HG03558 (cell line): ENCODE results near the gene ADARB2.
"Not testable (repeated sequence)": the region's sequence is repeated elsewhere in the genome, so short reads cannot be mapped to it uniquely, and the experiment has no call there.

Experiments used
- ATAC-seq: cut with Tn5 transposase; IDR thresholded peaks from one replicate; pipeline ENCODE4 v1.9.1; 2021; ENCODE audit warnings: moderate number of reproducible peaks; ENCODE audit not compliant: unreplicated experiment; ENCODE audit errors: extremely low read depth

ADARB2 gene

GRCh38 chr10:1175956-1176565 is 561.3 kb downstream of the ADARB2 start:
- ATAC-seq, result no peak

DNA sequence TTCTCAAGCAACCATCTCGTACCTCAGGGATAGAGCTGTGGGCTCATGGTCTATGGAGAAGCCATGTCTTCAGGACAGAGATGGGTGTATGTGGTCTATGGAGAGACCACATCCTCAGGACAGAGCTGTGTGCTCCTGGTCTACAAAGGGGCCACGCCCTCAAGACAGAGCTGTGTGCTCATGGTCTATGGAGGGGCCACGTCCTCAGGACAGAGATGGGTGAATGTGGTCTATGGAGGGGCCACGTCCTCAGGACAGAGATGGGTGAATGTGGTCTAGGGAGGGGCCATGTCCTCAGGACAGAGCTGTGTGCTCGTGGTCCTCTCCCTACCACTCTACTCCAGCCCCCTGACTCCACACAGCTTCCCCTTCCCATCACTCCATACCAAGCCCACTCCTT is 563.3 kb downstream of the ADARB2 start:
- ATAC-seq, result no peak

DNA sequence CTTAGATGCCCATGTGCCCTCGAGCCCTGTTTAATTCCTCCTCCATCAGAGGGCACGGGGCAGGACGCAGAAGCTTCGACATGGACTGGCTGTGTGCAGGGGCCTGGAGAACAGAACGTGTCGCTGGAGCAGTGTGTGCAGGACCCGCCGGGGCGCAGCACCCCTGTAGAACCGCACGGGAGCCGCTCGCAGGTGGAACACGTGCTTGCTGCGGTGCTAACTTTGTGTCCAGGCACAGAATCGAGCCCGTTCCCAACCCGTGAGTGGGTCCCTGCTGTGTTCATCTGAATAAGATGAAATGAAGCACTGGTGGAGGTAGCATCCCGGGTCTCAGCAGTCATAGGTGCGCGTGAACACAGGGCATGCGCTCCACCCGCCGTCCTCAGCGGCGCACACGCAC is 564.2 kb downstream of the ADARB2 start:
- ATAC-seq, result no peak

DNA sequence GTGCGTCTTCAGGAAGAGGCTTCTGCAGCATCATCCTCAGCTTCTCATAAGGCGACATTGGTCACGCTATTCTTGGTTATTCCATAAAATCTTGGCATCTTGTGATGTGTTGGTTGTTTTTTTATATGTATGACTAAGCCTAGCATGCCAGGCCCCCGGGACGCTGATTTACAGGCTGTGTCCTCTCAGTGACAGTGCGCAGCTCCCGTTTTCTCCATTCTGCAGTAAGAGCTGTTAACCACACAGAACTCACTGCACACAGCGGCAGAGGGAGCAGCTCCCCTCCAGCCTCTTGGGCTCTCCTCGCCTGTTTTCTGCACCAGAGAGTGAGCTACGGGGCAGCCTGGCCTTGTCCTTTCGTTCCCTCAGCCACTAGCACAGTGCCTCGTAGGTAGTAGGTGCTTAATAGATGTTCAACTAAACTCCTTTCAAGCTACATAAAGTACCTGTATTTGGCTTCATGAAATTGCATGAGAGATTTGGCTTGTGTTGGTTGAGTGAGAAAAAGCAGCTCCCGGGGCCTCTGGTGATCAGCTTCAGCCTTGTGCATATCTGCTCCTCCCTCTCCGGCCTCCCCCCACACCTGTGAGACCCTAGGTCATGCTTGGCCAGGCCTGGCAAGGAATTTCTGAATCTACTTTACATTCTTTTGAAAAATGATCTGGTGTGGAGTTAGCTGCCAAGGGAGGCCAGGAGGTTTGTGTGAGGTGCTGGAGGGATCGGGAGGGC is 564.9 kb downstream of the ADARB2 start:
- ATAC-seq, result no peak

GRCh38 chr10:1171586-1171985 is 565.7 kb downstream of the ADARB2 start:
- ATAC-seq, result no peak

DNA sequence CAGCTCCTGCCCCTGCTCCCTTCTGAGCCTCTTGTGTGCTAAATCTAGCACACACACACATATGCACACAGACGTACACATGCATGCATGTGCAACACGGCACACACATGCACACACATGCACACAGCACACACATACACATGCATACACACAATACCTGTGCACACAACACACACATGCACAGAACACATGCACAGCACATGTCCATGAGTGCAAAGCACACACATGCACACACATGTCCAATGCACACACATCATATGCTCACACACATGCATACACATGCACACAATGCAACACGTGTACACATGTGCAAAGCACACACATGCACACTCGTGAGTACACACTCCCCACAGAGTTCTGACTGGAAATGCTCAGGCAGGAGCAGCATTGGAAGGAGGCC is 566.1 kb downstream of the ADARB2 start:
- no peak for ATAC-seq

DNA sequence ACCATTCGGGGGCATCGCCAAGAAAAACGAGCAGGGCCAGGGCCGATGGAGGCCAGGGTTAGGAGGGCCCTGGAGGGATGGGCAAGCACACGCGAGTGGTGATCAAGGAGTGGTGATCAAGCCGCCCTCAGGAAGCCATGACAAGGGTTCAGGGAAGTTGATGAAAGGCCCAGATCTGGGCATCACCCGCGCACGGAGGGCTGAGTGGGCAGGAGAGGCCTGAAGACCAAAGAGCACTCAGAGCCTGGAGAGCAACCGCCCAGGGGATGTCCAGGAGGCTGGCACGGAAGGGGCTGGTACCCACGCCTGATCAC is 566.5 kb downstream of the ADARB2 start:
- no peak for ATAC-seq

- ATAC-seq, result no peak
Measured at GRCh38 chr10:1169981-1170866, 567.1 kb downstream of the ADARB2 start.

DNA sequence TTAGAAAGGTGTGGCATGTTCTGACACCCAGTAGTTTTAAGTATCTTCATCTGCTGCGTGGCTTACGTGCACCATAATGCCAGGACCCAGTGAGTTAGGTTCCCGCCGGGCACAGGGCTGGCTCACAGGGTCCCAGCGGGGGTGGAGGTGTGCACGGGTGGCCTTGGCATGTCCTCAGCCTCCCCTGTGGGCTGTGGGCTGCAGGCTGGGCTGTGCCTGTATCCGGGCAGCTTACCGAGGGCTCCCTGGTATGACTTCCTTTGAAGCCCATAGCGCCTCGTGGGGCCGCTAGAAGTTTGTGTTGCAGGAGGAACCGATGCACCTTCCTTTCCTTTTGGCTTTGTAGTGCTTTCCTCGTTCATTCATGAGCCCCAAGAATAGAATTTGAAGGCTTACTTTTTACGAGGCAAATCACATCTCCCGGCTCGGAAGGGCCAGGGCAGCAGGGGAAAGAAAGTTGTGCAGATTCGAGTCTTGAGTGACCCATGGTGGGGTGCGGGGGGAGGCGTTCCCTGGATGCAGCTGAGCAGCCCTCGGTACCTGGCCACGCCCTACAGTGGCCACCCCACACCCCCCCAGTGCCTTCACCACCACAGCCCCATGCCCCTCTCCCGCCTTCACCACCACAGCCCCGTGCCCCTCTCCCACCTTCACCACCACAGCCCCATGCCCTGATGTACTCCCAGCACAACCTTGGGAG is 568.0 kb downstream of the ADARB2 start:
- ATAC-seq, result no peak

GRCh38 chr10:1168763-1169162 is 568.6 kb downstream of the ADARB2 start:
- ATAC-seq, result no peak

GRCh38 chr10:1166828-1167275 is 570.5 kb downstream of the ADARB2 start:
- no peak for ATAC-seq

DNA sequence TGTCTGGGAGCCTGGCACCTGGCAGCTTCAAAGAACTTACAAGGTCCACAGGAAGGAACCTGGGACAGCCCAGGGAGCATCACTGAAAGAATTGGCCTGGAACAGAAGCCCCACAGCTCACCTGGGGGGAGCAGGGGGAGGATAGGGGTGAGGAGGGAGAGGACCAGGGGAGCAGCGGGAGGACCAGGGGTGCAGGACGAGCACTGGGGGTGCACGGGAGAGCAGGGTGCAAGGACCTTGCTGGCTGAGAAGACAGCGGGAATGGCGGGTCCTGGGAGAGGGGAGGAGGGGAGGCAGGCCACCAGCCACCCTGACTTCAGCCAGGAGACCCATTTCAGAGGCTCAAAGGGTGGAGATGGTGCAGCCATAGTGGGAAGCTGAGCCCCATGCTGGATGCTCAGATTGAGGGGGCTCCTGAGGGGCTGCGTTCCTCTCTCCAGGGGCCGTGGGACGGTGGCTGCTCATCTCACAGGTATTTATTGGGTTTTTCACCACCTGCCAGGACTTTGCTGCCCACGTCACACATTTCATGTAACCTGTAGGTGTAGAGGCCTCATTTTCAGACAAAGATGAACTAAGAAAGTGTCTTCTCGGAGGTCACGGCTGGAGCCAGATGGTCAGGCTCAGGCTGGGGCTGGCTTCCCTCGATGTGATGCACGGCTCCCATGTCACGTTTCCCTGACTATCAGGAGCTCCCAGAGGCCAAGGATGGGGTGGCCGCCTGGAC is 571.1 kb downstream of the ADARB2 start:
- no peak for ATAC-seq

- no peak for ATAC-seq
Measured at GRCh38 chr10:1163831-1164230, 573.5 kb downstream of the ADARB2 start.

DNA sequence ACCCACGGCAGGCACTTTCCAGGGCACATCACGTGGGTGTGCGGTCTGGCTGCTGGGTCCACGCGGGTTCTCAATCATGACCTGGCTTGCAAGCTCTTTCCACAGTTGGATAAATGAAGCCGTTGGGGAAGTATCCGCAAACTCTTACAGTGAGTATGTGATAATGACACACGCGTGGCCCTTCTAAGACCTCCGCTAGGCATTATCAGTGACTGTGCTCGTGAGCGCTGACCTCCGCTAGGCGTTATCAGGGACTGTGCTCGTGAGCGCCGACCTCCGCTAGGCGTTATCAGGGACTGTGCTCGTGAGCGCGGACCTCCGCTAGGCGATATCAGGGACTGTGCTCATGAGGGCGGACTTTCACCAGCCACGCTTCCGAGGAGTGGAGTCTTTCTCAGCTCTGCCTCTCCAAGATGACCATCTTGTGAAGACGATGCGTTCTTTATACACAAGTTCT is 574.1 kb downstream of the ADARB2 start:
- ATAC-seq, result no peak

- no peak for ATAC-seq
Measured at GRCh38 chr10:1162481-1163203, 574.7 kb downstream of the ADARB2 start.

GRCh38 chr10:1161315-1161673 is 576.0 kb downstream of the ADARB2 start:
- not testable (repeated sequence) for ATAC-seq

- ATAC-seq, result no peak
Measured at GRCh38 chr10:1160561-1161314, 576.6 kb downstream of the ADARB2 start.
